HG02970 (cell line): ENCODE data around the gene TMEM186.
"Not testable (repeated sequence)": the region's sequence is repeated elsewhere in the genome, so short reads cannot be mapped to it uniquely, and the experiment has no call there.

Experiments
- ATAC-seq: cut with Tn5 transposase; IDR thresholded peaks from one replicate; pipeline ENCODE4 v1.9.1; 2021; ENCODE audit warnings: mild to moderate bottlenecking, moderate library complexity, moderate number of reproducible peaks; ENCODE audit not compliant: unreplicated experiment, low FRiP score

TMEM186 gene

GRCh38 chr16:8777217-8777616 is 20.2 kb downstream of the TMEM186 start:
- ATAC-seq: no peak

GRCh38 chr16:8776129-8776584 is 21.3 kb downstream of the TMEM186 start:
- no peak for ATAC-seq

- ATAC-seq: no peak
Measured at GRCh38 chr16:8775359-8775758, 22.1 kb downstream of the TMEM186 start.

- no peak for ATAC-seq
Measured at GRCh38 chr16:8774208-8774607, 23.2 kb downstream of the TMEM186 start.

GRCh38 chr16:8773537-8773936 is 23.9 kb downstream of the TMEM186 start:
- ATAC-seq: no peak

GRCh38 chr16:8768692-8769091 is 28.7 kb downstream of the TMEM186 start:
- ATAC-seq: no peak

- ATAC-seq: no peak
Measured at GRCh38 chr16:8768283-8768682, 29.2 kb downstream of the TMEM186 start.

GRCh38 chr16:8767176-8767575 is 30.3 kb downstream of the TMEM186 start:
- no peak for ATAC-seq

GRCh38 chr16:8764525-8765250 is 32.8 kb downstream of the TMEM186 start:
- no peak for ATAC-seq

- no peak for ATAC-seq
Measured at GRCh38 chr16:8763899-8764298, 33.5 kb downstream of the TMEM186 start.

GRCh38 chr16:8763083-8763482 is 34.4 kb downstream of the TMEM186 start:
- no peak for ATAC-seq

GRCh38 chr16:8762254-8762653 is 35.2 kb downstream of the TMEM186 start:
- ATAC-seq: no peak

- no peak for ATAC-seq
Measured at GRCh38 chr16:8761078-8761477, 36.4 kb downstream of the TMEM186 start.

- ATAC-seq: no peak
Measured at GRCh38 chr16:8760021-8760420, 37.4 kb downstream of the TMEM186 start.

- ATAC-seq: no peak
Measured at GRCh38 chr16:8758022-8758421, 39.4 kb downstream of the TMEM186 start.

- no peak for ATAC-seq
Measured at GRCh38 chr16:8756755-8757154, 40.7 kb downstream of the TMEM186 start.

- no peak for ATAC-seq
Measured at GRCh38 chr16:8753416-8754054, 43.9 kb downstream of the TMEM186 start.

- ATAC-seq: no peak
Measured at GRCh38 chr16:8752706-8753105, 44.7 kb downstream of the TMEM186 start.

- no peak for ATAC-seq
Measured at GRCh38 chr16:8751481-8752311, 45.7 kb downstream of the TMEM186 start.

- ATAC-seq: not testable (repeated sequence)
Measured at GRCh38 chr16:8748944-8749343, 48.5 kb downstream of the TMEM186 start.
